NAMALWA (cell line): Measurements from ENCODE around the gene BBS5.
"Not testable (repeated sequence)": the region's sequence is repeated elsewhere in the genome, so short reads cannot be mapped to it uniquely, and the experiment has no call there.

Experiments used
- DNase-seq: peaks from one replicate; pipeline ENCODE4 v3.0.0-alpha.2; 2015; ENCODE audit warnings: low spot score

Gene BBS5

DNA sequence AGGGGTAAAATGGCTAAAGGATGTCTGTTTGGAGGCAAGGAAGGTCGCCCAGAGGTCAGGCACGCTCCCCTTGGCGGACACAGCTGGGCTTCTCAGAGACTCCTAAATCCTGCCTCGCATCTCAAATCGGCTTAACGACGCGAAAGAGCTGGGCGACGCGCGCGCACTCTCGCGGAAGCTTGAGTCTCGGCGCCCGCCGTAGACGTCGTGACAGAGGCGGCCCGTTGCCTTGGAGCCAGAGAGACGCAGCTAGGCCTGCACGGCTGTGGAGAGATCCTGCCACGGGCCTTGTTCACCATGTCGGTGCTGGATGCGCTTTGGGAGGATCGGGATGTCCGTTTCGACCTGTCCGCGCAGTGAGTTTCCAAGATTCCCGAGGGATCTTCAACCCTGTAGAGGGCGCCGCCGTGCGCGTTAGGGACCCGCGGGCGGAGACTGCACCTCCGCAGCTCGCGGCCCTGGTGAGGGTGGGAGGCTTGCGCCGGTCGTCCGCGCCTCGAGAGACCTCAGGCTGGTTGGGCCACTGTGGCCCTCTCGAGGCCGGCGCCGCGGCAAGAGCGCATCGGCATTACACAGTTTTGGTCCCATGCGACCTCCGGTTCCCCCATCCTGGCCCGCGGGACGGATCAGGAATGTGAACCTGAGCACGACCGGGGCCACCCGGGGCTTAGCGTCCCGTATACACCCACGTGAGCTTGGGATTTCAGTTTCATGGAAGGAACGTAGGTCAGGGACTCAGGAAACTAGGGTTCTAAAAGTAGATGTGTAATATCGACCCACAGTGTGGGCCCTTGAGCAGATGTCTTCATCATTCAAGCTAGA lies at the start of gene BBS5:
Gene BBS5 (plus strand): TSS at position 238 of the 822 bp plus-strand sequence. CDS start 60 bp downstream, at position 298.
- DNase-seq: no peak

DNA sequence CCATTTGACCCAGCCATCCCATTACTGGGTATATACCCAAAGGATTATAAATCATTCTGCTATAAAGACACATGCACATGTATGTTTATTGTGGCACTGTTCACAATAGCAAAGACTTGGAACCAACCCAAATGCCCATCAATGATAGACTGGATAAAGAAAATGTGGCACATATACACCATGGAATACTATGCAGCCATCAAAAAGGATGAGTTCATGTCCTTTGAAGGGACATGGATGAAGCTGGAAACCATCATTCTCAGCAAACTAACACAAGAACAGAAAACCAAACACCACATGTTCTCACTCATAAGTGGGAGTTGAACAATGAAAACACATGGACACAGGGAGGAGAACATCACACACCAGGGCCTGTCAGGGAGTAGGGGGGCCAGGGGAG lies 47.5 kb upstream of the BBS5 start:
- DNase-seq: not testable (repeated sequence)

DNA sequence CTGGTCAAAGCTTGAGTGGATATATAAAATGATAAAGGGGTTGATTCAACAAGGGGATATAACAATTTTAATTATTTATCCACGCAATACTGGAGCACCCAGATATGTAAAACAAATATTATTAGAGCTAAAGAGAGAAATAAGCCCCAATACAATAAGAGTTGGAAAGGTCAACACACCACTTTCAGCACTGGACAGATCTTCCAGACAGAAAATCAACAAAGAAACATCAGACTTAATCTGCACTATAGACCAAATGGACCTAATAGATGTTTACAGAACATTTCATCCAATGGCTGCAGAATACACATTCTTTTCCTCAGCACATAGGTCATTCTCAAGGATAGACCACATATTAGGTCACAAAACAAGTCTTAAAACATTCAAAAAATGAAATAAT lies 45.1 kb upstream of the BBS5 start:
- not testable (repeated sequence) for DNase-seq

DNA sequence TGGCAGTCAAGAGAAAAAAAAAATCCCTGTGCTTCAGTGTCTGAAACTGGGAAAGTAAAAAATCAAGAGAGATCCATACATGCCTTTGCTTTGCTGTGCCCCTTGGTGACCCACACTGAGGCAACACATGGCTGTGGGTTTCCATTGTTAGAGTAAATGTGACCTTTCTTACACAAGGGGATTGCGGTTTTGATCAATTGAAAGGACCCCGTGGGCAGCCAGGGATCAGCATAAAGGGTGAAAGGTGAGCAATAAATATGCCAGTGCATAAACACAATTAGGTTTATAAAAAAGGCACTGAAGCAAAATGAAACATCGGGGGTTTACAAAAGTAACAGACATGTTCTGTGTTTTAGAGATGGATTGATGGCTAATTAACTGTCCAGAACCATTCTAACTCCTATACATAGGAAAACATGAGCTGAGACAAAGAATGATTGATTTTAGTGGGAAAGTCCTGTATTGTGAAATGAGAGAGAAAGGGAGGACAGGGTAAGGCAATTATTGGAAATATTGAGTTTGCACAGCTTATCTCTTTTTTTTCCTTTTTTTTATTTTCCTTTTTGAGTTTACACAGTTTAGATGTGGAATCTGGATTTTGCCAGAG lies 40.7 kb upstream of the BBS5 start:
- no peak for DNase-seq

DNA sequence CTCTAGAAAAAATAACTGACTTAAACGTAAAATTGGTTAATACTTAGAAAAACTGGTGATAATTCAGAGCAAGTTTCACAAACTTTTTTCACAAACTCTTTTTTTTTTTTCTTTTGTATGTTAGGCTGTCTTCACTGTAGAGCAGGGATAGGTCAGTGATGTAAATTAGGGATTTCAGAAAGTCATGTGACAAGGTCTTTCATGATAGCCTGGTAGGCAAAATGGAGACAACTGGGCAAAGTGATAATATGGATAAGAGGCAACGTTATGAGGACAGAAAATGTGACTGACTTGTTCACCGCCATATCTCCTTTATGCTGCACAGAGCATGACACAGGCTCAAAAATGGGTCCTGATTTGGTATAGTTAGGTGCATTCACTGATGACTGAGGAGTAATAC lies 39.4 kb upstream of the BBS5 start:
- DNase-seq: no peak

DNA sequence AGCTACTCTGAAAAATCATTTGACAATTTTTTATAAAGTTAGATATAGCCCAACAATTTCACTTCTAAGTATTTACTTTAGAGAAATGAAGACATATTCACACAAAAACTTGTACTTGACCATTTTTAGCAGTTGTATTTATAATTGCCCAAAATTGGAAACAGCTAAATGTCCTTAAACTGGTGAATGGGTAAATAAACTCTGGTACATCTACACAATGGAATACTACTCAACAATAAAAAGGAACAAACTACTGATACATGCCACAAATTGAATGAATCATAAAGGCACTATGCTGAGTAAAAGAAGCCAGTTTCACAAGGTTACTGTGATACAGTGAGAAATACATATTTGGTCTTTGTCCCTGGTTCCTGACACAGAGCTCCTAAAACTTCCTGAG lies 32.8 kb upstream of the BBS5 start:
- DNase-seq: no peak

DNA sequence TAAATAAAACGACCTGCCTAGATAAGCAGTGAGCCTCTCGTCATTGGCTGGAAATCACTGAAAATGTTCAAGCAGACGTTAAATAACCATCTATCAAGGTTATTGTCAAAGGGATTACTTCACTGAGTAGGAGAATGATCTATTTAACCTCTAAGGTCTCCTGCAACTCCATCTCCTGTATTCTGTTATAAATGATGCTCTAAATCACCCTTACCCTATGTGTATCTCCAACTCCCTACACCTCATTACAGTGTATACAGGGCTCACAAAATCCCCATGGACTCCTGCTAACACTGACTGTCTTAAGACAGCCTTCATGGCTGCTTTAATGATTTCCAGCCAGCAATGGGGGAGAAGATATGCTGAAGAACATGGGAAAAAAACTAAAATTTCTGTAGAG lies 31.0 kb upstream of the BBS5 start:
- DNase-seq: no peak

DNA sequence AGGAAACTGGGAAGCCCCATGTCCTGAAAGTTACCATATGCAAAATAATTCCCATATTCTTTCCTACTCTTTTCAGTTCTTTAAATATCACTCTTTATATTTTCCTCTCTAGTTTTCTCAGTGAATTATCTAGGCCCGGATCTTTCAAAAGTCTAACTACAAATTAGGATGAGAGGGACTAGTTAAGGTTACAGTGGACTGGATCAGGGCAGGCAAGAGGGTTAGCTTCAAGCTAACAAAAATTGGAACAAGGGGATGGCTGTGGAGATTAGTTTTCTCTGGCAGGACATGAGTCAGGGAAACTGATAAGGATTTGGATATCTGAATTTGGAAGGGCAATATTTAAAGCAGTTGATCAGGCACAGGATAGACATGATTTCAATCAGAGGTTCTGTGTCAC lies 30.4 kb upstream of the BBS5 start:
- no peak for DNase-seq

DNA sequence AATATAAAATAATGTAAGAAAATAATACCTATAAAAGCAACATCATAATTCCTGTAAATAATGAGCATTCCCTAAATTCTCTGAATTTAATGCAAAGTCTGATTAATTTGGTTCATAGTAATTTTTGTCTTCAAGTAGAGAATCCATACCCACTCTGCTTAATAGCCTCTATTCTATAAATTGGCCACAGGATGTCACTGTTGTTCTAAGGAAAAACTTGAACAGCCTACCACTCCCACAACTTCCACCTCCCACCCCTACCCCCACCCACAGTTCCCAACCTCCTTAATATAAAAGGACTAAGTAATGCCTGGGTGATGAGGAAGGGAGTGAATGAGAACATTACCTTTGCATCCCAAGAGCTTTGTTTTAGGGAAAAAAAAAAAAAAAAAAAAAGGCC lies 27.2 kb upstream of the BBS5 start:
- peak; percentile 61 for DNase-seq

DNA sequence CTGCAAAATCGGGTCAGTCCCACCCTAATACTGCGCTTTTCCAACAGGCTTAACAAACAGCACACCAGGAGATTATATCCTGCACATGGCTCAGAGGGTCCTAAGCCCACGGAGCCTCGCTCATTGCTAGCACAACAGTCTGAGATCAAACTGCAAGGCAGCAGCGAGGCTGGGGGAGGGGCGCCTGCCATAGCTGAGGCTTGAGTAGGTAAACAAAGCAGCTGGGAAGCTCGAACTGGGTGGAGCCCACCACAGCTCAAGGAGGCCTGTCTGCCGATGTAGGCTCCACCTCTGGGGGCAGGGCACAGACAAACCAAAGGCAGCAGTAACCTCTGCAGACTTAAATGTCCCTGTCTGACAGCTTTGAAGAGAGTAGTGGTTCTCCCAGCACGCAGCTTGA lies 26.2 kb upstream of the BBS5 start:
- DNase-seq: not testable (repeated sequence)

DNA sequence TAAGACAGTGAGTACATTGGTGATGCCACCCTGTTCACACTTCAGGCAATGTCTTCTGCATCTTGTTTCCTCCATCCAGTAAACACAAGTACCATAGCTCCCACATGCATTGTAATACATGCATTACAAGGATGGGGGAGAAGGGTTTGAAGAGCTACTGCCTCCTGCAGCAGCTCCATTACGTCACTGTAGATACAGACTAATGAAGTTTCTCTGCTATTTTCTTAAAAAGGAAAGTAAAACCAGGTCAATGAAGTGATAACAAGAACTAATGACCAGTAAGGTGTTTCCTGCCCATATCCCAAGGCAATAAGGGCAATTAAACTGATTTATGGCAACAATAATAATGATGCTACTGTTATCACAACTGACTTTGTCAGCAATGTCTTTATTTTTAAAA lies 18.2 kb upstream of the BBS5 start:
- DNase-seq: no peak

DNA sequence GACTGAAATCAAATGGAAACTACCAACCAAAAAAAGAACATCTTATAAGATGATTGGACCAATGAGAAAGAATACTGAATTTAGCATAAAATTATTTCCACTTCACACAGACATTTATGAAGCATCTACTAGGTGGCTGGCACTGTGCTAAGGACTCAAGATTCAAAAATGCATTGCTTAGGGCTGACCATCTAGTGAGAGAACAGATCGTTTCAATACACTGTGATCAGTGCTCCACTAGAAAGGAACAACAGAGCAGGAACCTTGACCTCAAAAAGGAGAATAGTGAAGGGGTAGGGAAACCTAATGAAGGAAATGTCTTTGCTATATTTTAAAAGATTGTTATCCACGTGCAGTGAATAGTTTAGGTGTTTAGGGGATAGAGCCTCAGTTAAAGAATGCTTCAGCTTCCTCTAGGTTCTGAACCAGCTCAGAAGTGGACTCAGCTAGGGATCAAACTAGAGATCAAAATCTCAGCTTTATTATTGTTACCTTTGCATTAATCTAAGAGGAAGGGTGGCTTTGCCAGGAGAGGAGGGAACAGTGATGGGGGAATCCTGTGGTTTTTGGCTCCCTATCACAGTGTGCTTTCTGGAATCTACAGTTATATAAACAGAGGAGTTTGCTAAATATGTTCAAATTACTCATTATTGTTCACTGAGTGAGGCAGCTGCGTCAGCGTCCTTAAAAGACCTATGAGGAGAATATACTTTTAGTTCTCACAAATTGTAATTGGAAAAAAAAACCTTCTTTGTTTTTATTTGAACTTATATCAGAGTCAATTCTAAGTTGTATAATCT lies 16.2 kb upstream of the BBS5 start:
- DNase-seq: no peak

DNA sequence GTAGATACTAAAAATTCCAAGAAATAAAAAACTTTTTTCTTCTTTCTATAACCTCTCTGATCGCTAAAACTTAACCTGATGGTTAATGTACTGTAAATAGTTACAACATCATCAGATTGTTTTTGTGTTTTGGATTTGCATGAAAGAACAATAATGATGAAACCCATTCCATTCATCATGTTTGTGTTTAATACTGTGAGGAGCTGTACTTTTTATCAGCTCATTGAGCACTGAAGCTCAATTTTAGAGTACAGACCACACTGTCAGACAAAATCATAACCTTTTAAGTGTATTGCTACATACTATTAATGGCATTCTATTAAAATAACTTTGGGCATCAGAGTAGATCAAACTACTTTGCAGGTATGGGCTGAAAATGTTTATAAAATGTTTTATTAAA lies 14.8 kb upstream of the BBS5 start:
- DNase-seq: no peak

DNA sequence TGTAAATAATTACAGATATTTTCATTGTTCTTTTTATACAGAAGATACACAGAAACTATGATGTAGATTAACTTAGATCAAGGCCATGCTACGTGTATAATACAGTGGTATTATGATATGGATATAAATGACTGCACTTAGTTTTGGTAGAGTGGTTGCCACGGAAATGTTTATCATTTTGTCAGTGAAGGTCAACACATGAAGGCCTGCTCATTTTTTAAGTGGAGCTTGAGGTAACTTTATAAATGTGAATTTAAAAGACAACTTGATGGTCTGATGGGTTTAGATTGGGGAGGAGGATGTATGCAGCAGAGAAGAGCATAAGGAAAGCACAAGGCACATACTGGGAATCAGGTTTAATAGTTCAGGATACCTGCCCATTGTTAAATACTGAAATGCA lies 14.4 kb upstream of the BBS5 start:
- peak; percentile 29 for DNase-seq

DNA sequence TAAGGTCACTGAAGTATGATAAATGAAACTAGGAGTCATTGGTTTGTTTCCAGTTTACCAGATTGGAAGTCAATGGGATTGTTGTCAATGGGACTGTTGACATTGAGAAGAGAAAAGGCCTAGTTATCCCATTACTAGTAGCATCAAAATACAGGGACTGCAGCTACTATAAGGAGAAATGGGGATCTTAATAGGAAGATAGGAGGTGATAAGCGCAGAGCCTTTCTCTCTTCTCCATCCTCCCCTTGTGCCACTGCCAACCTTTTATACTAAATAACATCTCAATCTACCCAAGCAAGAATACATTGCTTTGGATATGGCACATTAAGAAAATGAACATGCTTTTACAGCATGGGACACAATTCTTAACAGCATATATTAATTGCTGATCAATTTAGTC lies 10.5 kb upstream of the BBS5 start:
- DNase-seq: no peak

DNA sequence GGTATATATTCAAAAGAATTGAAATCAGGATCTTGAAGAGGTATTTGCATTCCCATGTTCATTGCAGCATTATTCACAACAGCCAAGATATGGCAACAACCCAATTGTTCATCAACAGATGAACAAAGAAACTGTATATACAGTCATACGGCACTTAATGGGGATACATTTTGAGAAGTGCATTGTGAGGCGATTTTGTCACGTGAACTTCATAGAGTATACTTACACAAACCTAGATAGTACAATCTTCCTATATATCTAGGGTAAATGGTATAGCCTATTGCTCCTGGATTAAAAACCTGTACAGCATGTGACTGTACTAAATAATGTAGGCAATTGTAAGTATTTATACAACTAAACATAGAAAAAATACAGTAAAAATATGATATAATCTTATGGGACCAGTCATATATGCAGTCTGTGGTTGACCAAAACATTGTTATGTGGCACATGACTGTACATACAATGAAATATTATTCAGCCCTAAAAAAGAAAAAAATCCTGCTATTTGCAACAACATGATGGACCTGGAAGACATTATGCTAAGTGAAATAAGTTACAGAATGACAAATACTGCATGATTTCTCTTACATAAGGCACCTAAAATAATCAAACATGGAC lies 9.2 kb upstream of the BBS5 start:
- no peak for DNase-seq

DNA sequence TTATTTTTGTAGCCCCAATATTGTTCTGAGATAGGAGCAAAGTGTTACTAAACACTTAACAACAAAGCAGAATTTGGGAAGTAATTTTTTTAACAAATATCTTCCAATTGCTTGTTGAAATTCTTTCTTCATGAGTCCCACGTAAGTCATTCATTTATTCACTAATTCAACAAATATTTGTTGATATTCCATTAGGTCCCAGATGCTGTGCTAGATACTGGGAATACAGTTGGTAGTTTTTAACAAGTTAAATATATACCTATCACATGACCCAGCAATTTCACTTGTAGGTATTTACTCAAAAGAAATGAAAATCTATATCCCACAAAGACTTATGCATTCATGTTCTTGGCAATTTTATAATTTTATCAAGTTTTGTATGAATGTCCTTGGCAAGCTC lies 7.0 kb upstream of the BBS5 start:
- DNase-seq: no peak

DNA sequence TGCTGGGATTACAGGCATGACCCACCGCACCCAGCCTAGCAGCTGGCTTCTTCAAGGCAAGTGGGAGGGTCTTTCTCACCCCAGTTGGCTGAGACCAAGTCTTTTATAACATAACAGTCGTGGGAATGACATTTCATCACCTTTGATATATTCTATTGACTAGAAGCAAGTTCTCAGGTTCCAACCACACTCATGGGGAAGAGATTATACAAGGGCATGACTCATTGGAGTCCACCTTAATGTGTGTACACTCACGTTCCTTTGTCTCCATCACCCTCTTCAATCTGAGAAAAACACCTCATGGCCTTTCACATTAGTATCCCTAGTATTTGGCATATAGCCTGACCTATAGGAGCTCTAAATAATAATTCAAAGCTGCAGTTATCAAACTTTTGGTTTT lies 2.8 kb upstream of the BBS5 start:
- DNase-seq: no peak

DNA sequence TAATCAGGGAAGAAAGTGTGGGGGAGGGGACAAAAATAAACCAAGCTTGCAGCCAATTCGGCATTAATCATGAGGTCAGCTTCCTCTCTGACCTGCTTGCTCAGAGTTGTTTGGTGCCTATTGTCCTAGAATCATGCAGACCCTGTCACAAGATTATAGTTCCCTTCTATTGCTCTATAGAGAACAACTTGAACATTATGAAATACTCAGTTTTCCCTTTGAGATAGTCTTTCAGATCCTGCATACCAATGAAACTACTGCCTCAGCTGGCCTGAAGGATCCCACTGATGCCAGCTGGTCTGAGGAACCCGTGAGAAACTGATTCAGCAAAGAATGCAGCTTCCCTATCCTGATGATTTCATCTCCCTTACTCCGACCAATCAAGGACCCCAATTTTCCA lies 955 bp upstream of the BBS5 start:
- no peak for DNase-seq

DNA sequence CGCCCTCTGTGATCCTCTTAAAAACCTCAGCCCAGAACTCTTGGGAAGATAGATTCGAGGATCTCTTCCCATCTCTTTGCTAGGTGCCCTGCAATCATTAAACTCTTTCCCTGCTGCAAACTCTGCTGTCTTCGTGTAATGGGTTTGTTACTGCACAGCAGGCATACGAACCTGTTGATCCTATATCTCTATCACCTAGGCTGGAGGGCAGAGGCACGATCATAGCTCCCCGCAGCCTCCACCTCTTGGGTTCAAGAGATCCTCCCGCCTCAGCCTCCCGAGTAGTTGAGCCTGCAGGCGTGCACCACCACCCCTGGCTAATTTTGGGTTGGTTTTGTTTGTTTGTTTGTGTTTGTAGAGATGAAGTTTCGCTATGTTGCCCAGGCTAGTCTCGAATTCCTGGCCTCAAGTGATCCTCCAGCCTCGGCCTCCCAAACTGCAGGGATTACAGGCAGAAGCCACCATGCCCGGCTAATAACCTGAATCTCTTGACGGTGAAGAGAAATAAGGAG lies 493 bp upstream of the BBS5 start:
- no peak for DNase-seq

DNA sequence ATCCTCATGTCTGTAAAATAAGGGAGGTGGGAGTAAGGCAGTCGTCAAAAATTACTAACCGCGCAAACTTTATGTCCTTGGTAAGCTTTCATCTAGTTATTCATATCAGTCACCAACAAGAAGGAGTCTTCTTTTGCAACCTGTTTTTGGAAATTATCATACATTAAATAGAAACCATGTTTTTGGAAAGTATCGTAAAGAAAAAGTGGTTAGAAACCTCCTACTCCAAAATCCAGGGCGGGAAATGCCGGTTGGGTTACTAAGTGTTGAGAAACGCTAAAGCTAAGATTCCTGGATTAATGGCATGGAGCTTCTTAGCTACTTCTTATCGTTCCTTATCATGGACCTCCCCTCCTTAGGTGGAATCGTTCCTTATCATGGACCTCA lies 778 bp downstream of the BBS5 start:
- DNase-seq: no peak

DNA sequence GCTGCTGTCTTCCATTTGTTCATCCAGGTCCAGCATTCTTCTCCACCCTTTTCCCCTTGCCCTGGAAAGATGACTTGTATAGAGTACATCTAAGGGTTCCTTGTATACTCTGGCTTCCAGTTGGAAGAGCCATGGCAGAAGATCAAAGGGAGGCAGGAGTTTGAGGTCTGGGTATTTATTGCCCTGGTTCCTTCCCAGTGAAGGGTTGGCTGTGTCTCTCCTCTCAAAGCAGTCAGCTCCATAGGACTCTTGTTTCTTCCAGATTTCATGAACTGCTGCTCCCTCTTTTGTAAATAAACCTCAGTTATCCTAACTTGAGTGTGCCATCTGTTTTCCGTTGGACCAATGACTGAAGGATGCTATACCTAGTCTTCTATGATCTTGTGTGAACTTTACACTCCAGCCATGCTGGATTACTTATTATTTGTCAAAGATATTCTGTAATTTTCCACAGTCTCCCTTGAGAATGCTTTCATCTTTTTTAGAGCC lies 6.4 kb downstream of the BBS5 start:
- no peak for DNase-seq
